ENCODE data around the gene VMP1.

Gene VMP1

GRCh38 chr17:59844884-59845594 lies 137.6 kb downstream of the VMP1 start:
- TF ChIP-seq, protein P1, sequence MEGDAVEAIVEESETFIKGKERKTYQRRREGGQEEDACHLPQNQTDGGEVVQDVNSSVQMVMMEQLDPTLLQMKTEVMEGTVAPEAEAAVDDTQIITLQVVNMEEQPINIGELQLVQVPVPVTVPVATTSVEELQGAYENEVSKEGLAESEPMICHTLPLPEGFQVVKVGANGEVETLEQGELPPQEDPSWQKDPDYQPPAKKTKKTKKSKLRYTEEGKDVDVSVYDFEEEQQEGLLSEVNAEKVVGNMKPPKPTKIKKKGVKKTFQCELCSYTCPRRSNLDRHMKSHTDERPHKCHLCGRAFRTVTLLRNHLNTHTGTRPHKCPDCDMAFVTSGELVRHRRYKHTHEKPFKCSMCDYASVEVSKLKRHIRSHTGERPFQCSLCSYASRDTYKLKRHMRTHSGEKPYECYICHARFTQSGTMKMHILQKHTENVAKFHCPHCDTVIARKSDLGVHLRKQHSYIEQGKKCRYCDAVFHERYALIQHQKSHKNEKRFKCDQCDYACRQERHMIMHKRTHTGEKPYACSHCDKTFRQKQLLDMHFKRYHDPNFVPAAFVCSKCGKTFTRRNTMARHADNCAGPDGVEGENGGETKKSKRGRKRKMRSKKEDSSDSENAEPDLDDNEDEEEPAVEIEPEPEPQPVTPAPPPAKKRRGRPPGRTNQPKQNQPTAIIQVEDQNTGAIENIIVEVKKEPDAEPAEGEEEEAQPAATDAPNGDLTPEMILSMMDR (conservative IDR thresholded peaks at IDR 0.05) = no peak
- no peak for TF ChIP-seq ZFX (IDR thresholded peaks at IDR 0.05)
- peak overlapping the region; percentile 90 for H3K27ac ChIP-seq

- no peak for TF ChIP-seq ZFX (IDR thresholded peaks at IDR 0.05)
- TF ChIP-seq, protein P1 (conservative IDR thresholded peaks at IDR 0.05) = no peak
- peak overlapping the region; percentile 90; the same call in 1 of the 2 replicates for H3K27ac ChIP-seq
Measured at GRCh38 chr17:59845595-59846393, 138.3 kb downstream of the VMP1 start.

DNA sequence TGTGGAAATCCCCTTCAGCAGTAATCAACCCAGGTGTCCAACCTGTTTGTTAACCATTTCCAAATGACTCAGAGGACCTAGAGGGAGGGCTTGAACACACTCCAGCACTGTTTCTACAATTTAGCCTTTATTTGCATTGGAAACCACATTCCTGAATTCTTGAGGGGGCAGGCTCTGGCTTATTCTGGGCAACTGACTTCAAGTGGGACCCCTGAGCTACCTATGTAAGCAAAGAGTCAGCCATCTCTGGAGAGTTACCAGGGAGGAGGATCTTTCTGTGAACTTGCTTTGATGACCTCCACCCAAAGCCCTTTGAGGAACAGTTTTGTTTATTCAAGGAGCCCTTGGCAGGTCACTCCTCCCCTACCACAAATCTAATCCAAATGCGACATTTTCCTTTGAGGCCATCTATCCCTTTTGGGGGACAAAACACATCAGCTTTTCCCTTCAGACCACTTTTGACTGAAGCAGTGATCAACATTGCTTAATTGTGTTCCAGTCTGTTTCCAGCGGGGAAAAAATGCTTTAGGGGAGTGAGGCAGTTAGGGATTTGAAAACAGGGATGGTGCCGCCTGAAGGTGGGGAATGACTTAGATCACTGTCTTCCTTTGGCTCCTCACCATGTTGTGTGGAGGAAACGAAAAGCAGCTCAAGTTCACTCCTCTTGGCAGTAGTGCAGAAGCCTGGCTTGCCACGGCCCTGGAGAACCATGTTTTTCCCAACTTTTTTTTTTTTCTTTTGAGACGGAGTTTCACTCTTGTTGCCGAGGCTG lies 139.1 kb downstream of the VMP1 start:
- TF ChIP-seq, protein P1 (conservative IDR thresholded peaks at IDR 0.05) = no peak
- TF ChIP-seq ZFX (IDR thresholded peaks at IDR 0.05) = no peak

DNA sequence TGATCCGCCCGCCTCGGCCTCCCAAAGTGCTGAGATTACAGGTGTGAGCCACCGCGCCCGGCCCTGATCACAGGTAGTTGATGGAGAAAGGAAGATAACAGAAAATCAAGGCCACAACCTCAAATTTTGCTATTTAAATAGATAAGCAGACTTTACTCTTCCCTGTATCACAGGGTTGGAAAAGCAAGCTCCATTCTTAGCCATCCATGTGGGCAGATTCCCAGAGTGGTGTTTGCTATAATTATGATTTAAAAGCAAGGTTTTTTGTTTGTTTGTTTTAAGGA lies 140.9 kb downstream of the VMP1 start:
- H3K27ac ChIP-seq = peak overlapping the region; percentile 90
- TF ChIP-seq, protein P1 (conservative IDR thresholded peaks at IDR 0.05) = no peak
- no peak for TF ChIP-seq ZFX (IDR thresholded peaks at IDR 0.05)

More for the DNA sequence above, 139.1 kb downstream of the VMP1 start:
- H3K27ac ChIP-seq = peak overlapping the region; percentile 90

- peak overlapping the region; percentile 90 for H3K27ac ChIP-seq
- no peak for TF ChIP-seq ZFX (IDR thresholded peaks at IDR 0.05)
- TF ChIP-seq, protein P1 (conservative IDR thresholded peaks at IDR 0.05) = no peak
Measured at GRCh38 chr17:59848778-59849177, 141.3 kb downstream of the VMP1 start.

DNA sequence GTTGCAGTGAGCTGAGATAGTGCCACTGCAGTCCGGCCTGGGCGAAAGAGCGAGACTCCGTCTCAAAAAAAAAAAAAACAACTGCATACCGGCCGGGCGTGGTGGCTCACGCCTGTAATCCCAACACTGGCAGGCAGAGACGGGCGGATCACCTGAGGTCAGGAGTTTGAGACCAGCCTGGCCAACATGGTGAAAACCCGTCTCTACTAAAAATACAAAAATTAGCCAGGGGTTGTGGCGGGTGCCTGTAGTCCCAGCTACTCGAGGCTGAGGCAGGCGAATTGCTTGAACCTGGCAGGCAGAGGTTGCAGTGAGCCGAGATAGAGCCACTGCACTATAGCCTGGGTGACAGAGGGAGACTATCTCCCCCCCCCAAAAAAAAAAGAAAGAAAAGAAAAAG lies 142.9 kb downstream of the VMP1 start:
- H3K27ac ChIP-seq = peak overlapping the region; percentile 90

GRCh38 chr17:59851439-59852375 lies 144.3 kb downstream of the VMP1 start:
- H3K27ac ChIP-seq = peak overlapping the region; percentile 90
- no peak for TF ChIP-seq ZFX (IDR thresholded peaks at IDR 0.05)
- TF ChIP-seq, protein P1 (conservative IDR thresholded peaks at IDR 0.05) = no peak

DNA sequence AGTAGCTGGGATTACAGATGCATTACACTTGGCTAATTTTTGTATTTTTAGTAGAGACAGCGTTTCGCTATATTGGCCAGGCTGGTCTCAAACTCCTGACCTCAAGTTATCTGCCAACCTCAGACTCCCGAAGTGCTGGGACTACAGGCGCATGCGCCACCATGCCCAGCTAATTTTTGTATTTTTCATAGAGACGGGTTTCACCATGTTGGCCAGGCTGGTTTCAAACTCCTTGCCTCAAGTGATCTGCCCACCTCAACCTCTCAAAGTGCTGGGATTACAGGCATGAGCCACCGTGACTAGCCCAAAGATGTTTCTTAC lies 145.4 kb downstream of the VMP1 start:
- H3K27ac ChIP-seq = peak overlapping the region; percentile 69
